NCI-H146 (cell line): ENCODE measurements around the gene NEU4.

Source experiments
- DNase-seq: peaks from one replicate; lab custom pipeline; 2025; lab: John Stamatoyannopoulos, UW

The NEU4 gene

DNA sequence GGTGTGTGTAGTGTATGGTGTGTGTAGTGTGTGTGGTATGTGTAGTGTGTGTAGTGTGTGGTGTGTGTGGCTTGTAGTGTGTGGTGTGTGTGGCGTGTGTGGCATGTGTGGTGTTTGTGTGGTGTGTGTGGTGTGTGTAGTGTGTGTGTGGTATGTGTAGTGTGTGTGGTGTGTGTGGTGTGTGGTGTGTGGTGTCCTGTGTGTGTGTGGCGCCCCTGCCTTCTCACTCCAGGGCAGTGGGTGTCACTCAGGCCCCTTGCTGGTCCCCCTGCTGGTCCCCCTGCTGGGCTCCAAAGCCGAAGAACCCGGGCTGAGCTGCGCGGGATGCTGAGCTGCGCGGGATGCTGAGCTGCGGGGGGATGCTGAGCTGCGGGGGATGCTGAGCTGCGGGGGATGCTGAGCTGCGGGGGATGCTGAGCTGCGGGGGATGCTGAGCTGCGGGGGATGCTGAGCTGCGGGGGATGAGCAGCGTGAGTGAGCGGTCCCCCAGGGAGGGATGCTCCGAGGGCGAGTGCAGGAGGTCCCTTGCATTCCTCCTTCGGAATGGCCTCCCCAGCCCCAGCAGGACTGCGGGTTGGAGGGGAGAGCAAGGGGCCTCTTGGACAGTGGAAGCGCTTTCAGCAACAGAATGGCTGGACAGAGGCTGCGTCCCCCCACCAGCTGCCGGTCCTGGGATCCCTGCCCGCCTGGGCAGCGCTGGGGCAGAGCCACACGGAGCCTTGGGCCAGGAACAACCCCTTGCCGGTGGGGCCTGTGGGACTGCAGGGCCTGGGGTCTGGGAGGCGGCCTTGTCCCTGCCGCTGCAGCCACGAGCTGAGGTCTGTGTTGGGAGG, 57.2 kb downstream of the NEU4 start:
- DNase-seq, result no peak
